OCI-LY7 (cell line): ENCODE results near the gene GRB10. TPM values are rescaled to one million over a fixed set of nuclear protein-coding genes. Genes with fewer than 3 reads are reported as not detected.

Experiments
- BruUV-seq: library from RNA; stranded (reverse); fragments of 400-500 nt; replicated peaks from 2 replicates; lab custom pipeline; 2021; lab: Mats Ljungman, UMichigan
- CTCF ChIA-PET: fragments of 300-600 bp; sonication (Branson Sonifier 250); formaldehyde crosslinking; loops from one replicate; lab custom pipeline; 2022; ENCODE audit warnings: antibody characterized with exemption; ENCODE audit not compliant: unreplicated experiment; lab: Charles Lee
- POLR2A ChIA-PET: fragments of 300-600 bp; sonication (Branson Sonifier 250); formaldehyde crosslinking; loops from one replicate; lab custom pipeline; 2022; ENCODE audit warnings: antibody characterized with exemption; lab: Charles Lee
- DNase-seq: peaks from one replicate; pipeline ENCODE4 v3.0.0-alpha.2; 2015; ENCODE audit warnings: low spot score
- H2AFZ ChIP-seq: fragments of 200-600 bp; sonication (generic), shearing (Covaris generic); 2 replicates; pipeline ENCODE4 v1.6.1; 2014; ENCODE audit warnings: mild to moderate bottlenecking, antibody characterized with exemption, low read length, moderate library complexity
- H3K27ac ChIP-seq: fragments of 200-600 bp; sonication (generic); 2 replicates; pipeline ENCODE4 v1.5.1; 2014; ENCODE audit warnings: mixed run types, low read depth, mild to moderate bottlenecking, moderate library complexity, low read length, inconsistent platforms; ENCODE audit not compliant: poor library complexity, severe bottlenecking
- H3K36me3 ChIP-seq: fragments of 200-600 bp; sonication (generic); 2 replicates; pipeline ENCODE4 v1.6.1; 2014; ENCODE audit warnings: mild to moderate bottlenecking, antibody characterized with exemption, low read length, moderate library complexity, mixed read lengths; ENCODE audit not compliant: insufficient read depth
- H3K4me1 ChIP-seq: fragments of 200-600 bp; sonication (generic); 2 replicates; pipeline ENCODE4 v1.5.1; 2014; ENCODE audit warnings: mild to moderate bottlenecking, low read length; ENCODE audit not compliant: insufficient read depth, poor library complexity, severe bottlenecking
- H3K4me2 ChIP-seq: fragments of 200-600 bp; sonication (generic); 2 replicates; pipeline ENCODE4 v1.6.1; 2014; ENCODE audit warnings: mild to moderate bottlenecking, low read length
- H3K4me3 ChIP-seq: fragments of 200-600 bp; sonication (generic); 2 replicates; pipeline ENCODE4 v1.5.1; 2014; ENCODE audit warnings: mild to moderate bottlenecking, low read depth, low read length; ENCODE audit not compliant: poor library complexity, severe bottlenecking
- H3K79me2 ChIP-seq: fragments of 200-600 bp; sonication (generic); 2 replicates; pipeline ENCODE4 v1.6.1; 2016; ENCODE audit warnings: low read depth, mild to moderate bottlenecking, low read length, moderate library complexity, mixed read lengths; ENCODE audit not compliant: insufficient read depth
- H3K9me2 ChIP-seq: fragments of 200-600 bp; sonication (generic); 2 replicates; pipeline ENCODE4 v1.6.1; 2016; ENCODE audit warnings: mild to moderate bottlenecking, low read length, mixed read lengths; ENCODE audit not compliant: insufficient read depth
- H3K9me3 ChIP-seq: fragments of 200-600 bp; sonication (generic); 2 replicates; pipeline ENCODE4 v1.6.1; 2014; ENCODE audit warnings: mild to moderate bottlenecking, mixed run types, low read length, mixed read lengths
- H4K20me1 ChIP-seq: fragments of 200-600 bp; sonication (generic); 2 replicates; pipeline ENCODE4 v1.6.1; 2014; ENCODE audit warnings: mild to moderate bottlenecking, antibody characterized with exemption, low read length, moderate library complexity, mixed read lengths; ENCODE audit not compliant: insufficient read depth
- EZH2phosphoT487 ChIP-seq: fragments of 200-600 bp; sonication (generic); IDR thresholded peaks from 2 replicates; pipeline ENCODE4 v1.6.1; 2018; ENCODE audit warnings: low read depth, borderline replicate concordance, mild to moderate bottlenecking, mixed run types, antibody characterized with exemption, low read length, moderate library complexity, mixed read lengths
- intact Hi-C: fragments of 100-400 bp; cut with micrococcal nuclease; formaldehyde crosslinking; loops from one replicate; pipeline ENCODE4 v1.10.0; 2022; ENCODE audit not compliant: unreplicated experiment
- total RNA-seq, 2 experiments: library from RNA; depleted of rRNA in 1 of 2; stranded (reverse); fragments of >200 nt in 1 of 2; shearing (Covaris generic) in 1 of 2; gene quantifications; 2 replicates each; pipeline ENCODE4 v1.2.3, GENCODE V29; 2014 to 2022
- TF ChIP-seq, protein P1 (sequence below): fragments of 200-600 bp; sonication (generic); conservative IDR thresholded peaks from 2 replicates; pipeline ENCODE4 v1.5.1; 2014; ENCODE audit warnings: mild to moderate bottlenecking, antibody characterized with exemption, low read length, moderate library complexity, mixed read lengths

GRB10 gene
- total RNA-seq, 2 experiments from 2014 or later = not detected

DNA sequence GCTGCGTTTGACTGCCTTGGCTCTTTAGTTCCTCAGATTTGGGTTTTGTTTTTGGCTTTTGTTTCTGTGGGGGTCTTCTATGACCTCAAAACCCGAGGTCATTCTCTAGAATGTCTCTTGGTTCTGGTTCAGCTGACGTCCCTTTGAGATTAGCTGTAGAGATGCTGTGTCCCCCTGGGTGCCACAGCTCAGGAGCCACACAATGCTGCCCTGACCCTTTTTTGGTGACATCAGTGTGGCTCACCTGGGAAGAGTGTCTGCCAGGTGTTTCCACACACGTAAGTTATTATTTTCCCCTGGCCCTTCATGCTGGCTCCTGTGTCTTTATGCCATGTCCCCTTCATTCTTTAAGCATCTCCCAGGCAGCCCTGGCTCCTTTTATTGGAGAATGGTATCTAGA is 127.7 kb downstream of the GRB10 start:
- intact Hi-C loops = no loop called here
- CTCF ChIA-PET = no interaction called here
- H3K4me2 ChIP-seq = no peak overlapping the region

DNA sequence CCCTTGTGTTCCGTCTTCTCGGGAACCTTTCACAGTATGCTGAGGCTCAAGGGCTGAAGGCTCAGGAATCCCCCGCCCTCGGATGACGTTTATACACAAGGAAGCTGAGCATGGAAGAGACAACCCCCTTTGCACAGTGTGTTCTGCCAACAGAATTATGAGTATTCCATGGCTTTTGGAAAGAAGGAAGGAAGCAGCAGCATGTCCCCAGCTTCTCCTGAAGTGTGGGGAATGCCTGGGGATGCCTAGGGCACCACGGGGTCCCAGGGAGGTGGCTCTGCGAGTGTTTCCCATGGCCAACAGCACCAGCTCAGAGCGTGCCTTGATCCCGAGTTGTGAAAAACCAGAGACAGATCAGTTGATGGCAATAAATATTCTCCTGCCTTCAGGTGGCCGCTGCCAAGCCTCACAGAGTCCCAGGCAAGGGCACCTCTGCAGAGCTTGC is 128.7 kb downstream of the GRB10 start:
- no peak overlapping the region for H3K4me2 ChIP-seq
- no peaks in the 10 kb centered on the region for H3K9me3 ChIP-seq
- H3K36me3 ChIP-seq = no peaks in the 10 kb centered on the region
- ChIA-PET CTCF (no interaction called here), POLR2A (interaction anchor here (0.7 kb wide), 1 partner anchor 23 kb away, joined by 3 read pairs; no protein-coding TSS in a partner anchor)
- BruUV-seq = no TSS peak
- H3K4me1 ChIP-seq = peaks cover 7% of the 10 kb centered on the region
- H2AFZ ChIP-seq = no peak overlapping the region
- H3K27ac ChIP-seq = no peak overlapping the region
- H3K79me2 ChIP-seq = no peaks in the 10 kb centered on the region
- no peaks in the 10 kb centered on the region for H4K20me1 ChIP-seq
- DNase-seq = no peak
- TF ChIP-seq, protein P1, sequence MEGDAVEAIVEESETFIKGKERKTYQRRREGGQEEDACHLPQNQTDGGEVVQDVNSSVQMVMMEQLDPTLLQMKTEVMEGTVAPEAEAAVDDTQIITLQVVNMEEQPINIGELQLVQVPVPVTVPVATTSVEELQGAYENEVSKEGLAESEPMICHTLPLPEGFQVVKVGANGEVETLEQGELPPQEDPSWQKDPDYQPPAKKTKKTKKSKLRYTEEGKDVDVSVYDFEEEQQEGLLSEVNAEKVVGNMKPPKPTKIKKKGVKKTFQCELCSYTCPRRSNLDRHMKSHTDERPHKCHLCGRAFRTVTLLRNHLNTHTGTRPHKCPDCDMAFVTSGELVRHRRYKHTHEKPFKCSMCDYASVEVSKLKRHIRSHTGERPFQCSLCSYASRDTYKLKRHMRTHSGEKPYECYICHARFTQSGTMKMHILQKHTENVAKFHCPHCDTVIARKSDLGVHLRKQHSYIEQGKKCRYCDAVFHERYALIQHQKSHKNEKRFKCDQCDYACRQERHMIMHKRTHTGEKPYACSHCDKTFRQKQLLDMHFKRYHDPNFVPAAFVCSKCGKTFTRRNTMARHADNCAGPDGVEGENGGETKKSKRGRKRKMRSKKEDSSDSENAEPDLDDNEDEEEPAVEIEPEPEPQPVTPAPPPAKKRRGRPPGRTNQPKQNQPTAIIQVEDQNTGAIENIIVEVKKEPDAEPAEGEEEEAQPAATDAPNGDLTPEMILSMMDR = no peak
- TF ChIP-seq EZH2phosphoT487 = no peak
- H3K9me2 ChIP-seq = no peaks in the 10 kb centered on the region
- intact Hi-C loops = no loop called here
- H3K4me3 ChIP-seq = no peak overlapping the region

More for the DNA sequence above, 127.7 kb downstream of the GRB10 start:
- Histone ChIP-seq H4K20me1 (no peaks in the 10 kb centered on the region), H3K4me1 (peaks cover 8% of the 10 kb centered on the region), H3K4me3 (no peak overlapping the region), H3K79me2 (no peaks in the 10 kb centered on the region), H3K27ac (no peak overlapping the region), H2AFZ (no peak overlapping the region), H3K36me3 (no peaks in the 10 kb centered on the region), H3K9me2 (no peaks in the 10 kb centered on the region), H3K9me3 (no peaks in the 10 kb centered on the region)
- POLR2A ChIA-PET = no interaction called here
- no peak for DNase-seq
- no peak for TF ChIP-seq EZH2phosphoT487
- TF ChIP-seq, protein P1 = no peak
- BruUV-seq = no TSS peak

DNA sequence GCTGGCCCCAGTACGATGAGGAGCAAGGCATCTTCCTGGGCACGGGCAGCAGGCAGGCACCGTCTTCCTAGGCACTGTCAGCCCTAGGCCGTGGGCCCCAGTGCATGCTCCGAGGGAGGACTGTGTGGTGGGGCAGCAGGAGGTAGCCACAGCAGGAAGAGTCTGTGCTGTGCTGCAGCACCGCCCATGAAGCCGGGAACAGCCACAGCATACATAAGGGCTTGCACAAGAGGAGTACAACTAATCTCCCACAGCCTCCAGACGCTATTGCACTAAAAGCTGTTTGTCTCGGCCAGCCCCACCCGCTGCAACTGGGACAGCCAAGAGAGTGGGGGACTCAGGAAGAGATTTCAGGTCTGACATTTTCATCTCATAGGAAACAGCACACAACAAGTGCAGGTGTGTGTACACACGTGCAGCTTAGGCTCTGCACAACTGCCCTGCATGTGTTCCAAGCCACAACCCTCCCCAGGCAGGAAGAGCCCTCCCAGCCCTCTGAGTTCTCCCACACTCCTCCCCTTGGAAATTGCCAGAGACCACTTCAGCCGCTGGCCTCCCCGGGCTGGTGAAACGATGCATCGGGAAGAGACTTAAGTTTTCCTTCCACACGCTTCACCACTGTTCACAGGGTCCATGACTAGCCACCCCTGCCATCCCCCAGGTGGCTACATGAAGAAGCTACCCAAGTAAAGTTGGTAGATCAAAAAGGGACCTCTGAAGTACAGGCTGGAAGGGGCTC is 129.4 kb downstream of the GRB10 start:
- DNase-seq = no peak
- BruUV-seq = no TSS peak
- no peaks in the 10 kb centered on the region for H3K36me3 ChIP-seq
- H3K4me3 ChIP-seq = no peak overlapping the region
- no peak overlapping the region for H3K27ac ChIP-seq
- H4K20me1 ChIP-seq = no peaks in the 10 kb centered on the region
- no peak overlapping the region for H3K4me2 ChIP-seq
- H3K9me3 ChIP-seq = no peaks in the 10 kb centered on the region
- H3K4me1 ChIP-seq = peaks cover 7% of the 10 kb centered on the region
- ChIA-PET POLR2A (no interaction called here), CTCF (interaction anchor here (0.6 kb wide), 1 partner anchor 563 kb away, joined by 8 read pairs; no protein-coding TSS in a partner anchor)
- no peak overlapping the region for H2AFZ ChIP-seq
- TF ChIP-seq EZH2phosphoT487 = no peak
- TF ChIP-seq, protein P1 = no peak
- H3K9me2 ChIP-seq = no peaks in the 10 kb centered on the region
- intact Hi-C loops = no loop called here
- H3K79me2 ChIP-seq = no peaks in the 10 kb centered on the region
